Neural progenitor cell (in vitro differentiated cells): Measurements from ENCODE around the gene DTWD1. TPM values are rescaled to one million over a fixed set of nuclear protein-coding genes. Genes with fewer than 3 reads are reported as not detected.

Experiments
- DNase-seq: peaks from one replicate; pipeline ENCODE4 v3.0.0-alpha.2; 2016; ENCODE audit warnings: low spot score
- H2AFZ ChIP-seq: fragments of 200-600 bp; sonication (generic); replicated peaks from 2 replicates; pipeline ENCODE4 v1.6.1; 2016; ENCODE audit warnings: antibody characterized with exemption
- H3F3A ChIP-seq: fragments of 200-600 bp; sonication (generic); 2 replicates; pipeline ENCODE4 v1.6.1; 2016; ENCODE audit warnings: antibody characterized with exemption, low read depth
- H3K27ac ChIP-seq: fragments of 200-600 bp; sonication (generic); 2 replicates; pipeline ENCODE4 v1.5.1; 2016; ENCODE audit warnings: mild to moderate bottlenecking
- H3K27me3 ChIP-seq: fragments of 200-600 bp; sonication (generic); 2 replicates; pipeline ENCODE4 v1.6.1; 2016; ENCODE audit warnings: mild to moderate bottlenecking, moderate library complexity
- H3K36me3 ChIP-seq: fragments of 200-600 bp; sonication (generic); 2 replicates; pipeline ENCODE4 v1.5.1; 2016
- H3K4me1 ChIP-seq: fragments of 200-600 bp; sonication (generic); 2 replicates; pipeline ENCODE4 v1.6.1; 2016; ENCODE audit warnings: mixed run types
- H3K4me2 ChIP-seq: fragments of 200-600 bp; sonication (generic); 2 replicates; pipeline ENCODE4 v1.6.1; 2016
- H3K4me3 ChIP-seq: fragments of 200-600 bp; sonication (generic); 2 replicates; pipeline ENCODE4 v1.5.1; 2016
- H3K79me2 ChIP-seq: fragments of 200-600 bp; sonication (generic); 2 replicates; pipeline ENCODE4 v1.6.1; 2016; ENCODE audit warnings: low read depth
- H3K9ac ChIP-seq: fragments of 200-600 bp; sonication (generic); 2 replicates; pipeline ENCODE4 v1.6.1; 2016
- H3K9me3 ChIP-seq: fragments of 200-600 bp; sonication (generic); 2 replicates; pipeline ENCODE4 v1.5.1; 2016; ENCODE audit warnings: low read depth
- H4K20me1 ChIP-seq: fragments of 200-600 bp; sonication (generic); 2 replicates; pipeline ENCODE4 v1.6.1; 2016; ENCODE audit warnings: low read depth
- H3K27ac Mint-ChIP-seq: 3 replicates; pipeline ENCODE4 v1.8.0; 2021; ENCODE audit warnings: mixed read lengths
- H3K27me3 Mint-ChIP-seq: 2 replicates; pipeline ENCODE4 v1.8.0; 2022; ENCODE audit warnings: low read depth, mild to moderate bottlenecking, inconsistent platforms, moderate library complexity, mixed read lengths; ENCODE audit not compliant: insufficient read depth
- H3K36me3 Mint-ChIP-seq: 3 replicates; pipeline ENCODE4 v1.8.0; 2021; ENCODE audit warnings: mixed read lengths
- H3K4me1 Mint-ChIP-seq: 3 replicates; pipeline ENCODE4 v1.8.0; 2021; ENCODE audit warnings: mixed read lengths
- H3K4me3 Mint-ChIP-seq: 3 replicates; pipeline ENCODE4 v1.8.0; 2021; ENCODE audit warnings: mild to moderate bottlenecking, moderate library complexity, mixed read lengths
- H3K9me3 Mint-ChIP-seq: 3 replicates; pipeline ENCODE4 v1.8.0; 2020; ENCODE audit warnings: mixed read lengths
- EZH2 ChIP-seq: fragments of 200-600 bp; sonication (generic); IDR thresholded peaks from 2 replicates; pipeline ENCODE4 v1.6.1; 2017; ENCODE audit warnings: antibody characterized with exemption, mild to moderate bottlenecking, moderate library complexity
- EZH2phosphoT487 ChIP-seq: fragments of 200-600 bp; sonication (generic); IDR thresholded peaks from 2 replicates; pipeline ENCODE4 v1.6.1; 2017; ENCODE audit warnings: antibody characterized with exemption
- total RNA-seq: library from RNA; depleted of rRNA; stranded (reverse); fragments of >200 nt; gene quantifications from 2 replicates; pipeline ENCODE4 v1.2.3, GENCODE V29; 2015; ENCODE audit warnings: low replicate concordance
- TF ChIP-seq, protein P1 (sequence below): fragments of 200-600 bp; sonication (generic); IDR thresholded peaks from 2 replicates; pipeline ENCODE4 v1.5.1; 2017; ENCODE audit warnings: antibody characterized with exemption, mild to moderate bottlenecking

Gene DTWD1
- total RNA-seq, 1 donor from 2014 or later = 66.0 TPM

DNA sequence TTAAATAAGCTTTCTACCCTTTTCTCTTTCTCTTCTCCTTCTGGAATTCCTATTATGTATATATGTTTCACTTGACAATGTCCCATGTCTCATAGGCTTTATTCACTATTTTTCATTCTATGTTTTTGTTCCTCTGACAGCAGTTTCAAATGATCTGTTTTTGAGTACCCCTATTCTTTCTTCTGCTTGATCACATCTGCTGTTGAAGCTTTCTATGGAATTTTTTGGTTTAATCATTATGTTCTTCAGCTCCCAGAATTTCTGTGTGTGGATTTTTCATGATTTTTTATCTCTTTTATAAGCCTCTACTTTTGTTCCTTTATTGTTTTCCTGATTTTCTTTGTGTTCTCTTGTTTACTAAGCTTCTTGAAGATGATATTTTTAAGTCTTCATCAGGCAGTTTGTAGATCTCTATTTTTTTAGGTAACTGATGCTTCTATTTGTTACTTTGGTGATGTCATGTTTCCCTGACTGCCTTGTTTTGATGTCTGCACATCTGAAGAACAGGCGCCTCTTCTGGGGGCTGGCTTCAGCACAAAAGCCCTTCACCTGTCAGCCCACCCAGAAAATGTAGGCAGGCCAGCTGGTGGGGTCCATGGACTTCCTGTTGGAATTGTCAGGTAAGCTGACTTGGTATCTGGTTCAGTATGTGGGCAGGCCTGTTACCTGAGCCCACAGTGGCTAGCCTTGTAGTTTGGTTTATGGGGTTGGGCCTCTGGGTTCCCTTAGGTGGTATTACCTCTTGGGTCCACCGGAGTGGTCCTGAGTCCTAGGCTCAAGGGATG, 16.0 kb upstream of the DTWD1 start:
- Mint-ChIP-seq H3K9me3 (peaks cover 25% of the 10 kb centered on the region), H3K36me3 (peaks cover 10% of the 10 kb centered on the region), H3K4me3 (no peak overlapping the region), H3K4me1 (no peaks in the 10 kb centered on the region), H3K27ac (no peak overlapping the region), H3K27me3 (peaks cover 2% of the 10 kb centered on the region)
- no peak overlapping the region for H2AFZ ChIP-seq
- H3K4me2 ChIP-seq = no peak overlapping the region
- H3K4me3 ChIP-seq = no peak overlapping the region
- no peaks in the 10 kb centered on the region for H3F3A ChIP-seq
- H3K9me3 ChIP-seq = peaks cover 5% of the 10 kb centered on the region
- H3K4me1 ChIP-seq = no peaks in the 10 kb centered on the region
- H3K9ac ChIP-seq = no peak overlapping the region
- H4K20me1 ChIP-seq = no peaks in the 10 kb centered on the region
- H3K79me2 ChIP-seq = no peaks in the 10 kb centered on the region
- no peaks in the 10 kb centered on the region for H3K36me3 ChIP-seq
- no peak overlapping the region for H3K27ac ChIP-seq
- no peak for TF ChIP-seq EZH2phosphoT487
- TF ChIP-seq, protein P1, sequence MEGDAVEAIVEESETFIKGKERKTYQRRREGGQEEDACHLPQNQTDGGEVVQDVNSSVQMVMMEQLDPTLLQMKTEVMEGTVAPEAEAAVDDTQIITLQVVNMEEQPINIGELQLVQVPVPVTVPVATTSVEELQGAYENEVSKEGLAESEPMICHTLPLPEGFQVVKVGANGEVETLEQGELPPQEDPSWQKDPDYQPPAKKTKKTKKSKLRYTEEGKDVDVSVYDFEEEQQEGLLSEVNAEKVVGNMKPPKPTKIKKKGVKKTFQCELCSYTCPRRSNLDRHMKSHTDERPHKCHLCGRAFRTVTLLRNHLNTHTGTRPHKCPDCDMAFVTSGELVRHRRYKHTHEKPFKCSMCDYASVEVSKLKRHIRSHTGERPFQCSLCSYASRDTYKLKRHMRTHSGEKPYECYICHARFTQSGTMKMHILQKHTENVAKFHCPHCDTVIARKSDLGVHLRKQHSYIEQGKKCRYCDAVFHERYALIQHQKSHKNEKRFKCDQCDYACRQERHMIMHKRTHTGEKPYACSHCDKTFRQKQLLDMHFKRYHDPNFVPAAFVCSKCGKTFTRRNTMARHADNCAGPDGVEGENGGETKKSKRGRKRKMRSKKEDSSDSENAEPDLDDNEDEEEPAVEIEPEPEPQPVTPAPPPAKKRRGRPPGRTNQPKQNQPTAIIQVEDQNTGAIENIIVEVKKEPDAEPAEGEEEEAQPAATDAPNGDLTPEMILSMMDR = no peak
- no peak for TF ChIP-seq EZH2
- no peaks in the 10 kb centered on the region for H3K27me3 ChIP-seq
- no peak for DNase-seq

DNA sequence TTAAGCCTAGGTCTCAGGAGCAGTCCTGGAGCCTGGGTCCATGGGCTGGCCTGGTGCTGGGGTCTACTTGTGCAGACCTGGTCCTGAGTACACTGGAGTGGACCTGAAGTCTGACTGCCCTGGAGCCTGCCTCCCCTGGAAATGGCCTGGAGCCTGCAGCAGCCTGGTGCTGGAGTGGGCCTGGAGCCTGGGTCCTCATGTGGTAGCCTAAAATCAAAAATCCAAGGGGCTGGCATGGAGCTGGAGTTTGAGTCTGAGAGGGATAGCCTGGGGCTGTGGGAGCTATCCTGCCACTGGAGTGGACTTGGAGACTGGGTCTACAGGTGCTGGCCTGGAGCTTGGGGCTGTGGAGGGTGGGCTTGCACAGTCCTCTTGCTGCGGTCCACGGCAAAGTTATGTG, 15.3 kb upstream of the DTWD1 start:
- Histone ChIP-seq H3K36me3 (no peaks in the 10 kb centered on the region), H3K4me2 (no peak overlapping the region), H3K4me3 (no peak overlapping the region), H3K4me1 (no peaks in the 10 kb centered on the region), H3K27ac (no peak overlapping the region), H2AFZ (no peak overlapping the region), H3K79me2 (no peaks in the 10 kb centered on the region), H4K20me1 (no peaks in the 10 kb centered on the region), H3K9me3 (peaks cover 5% of the 10 kb centered on the region), H3F3A (no peaks in the 10 kb centered on the region), H3K9ac (no peak overlapping the region), H3K27me3 (no peaks in the 10 kb centered on the region)
- TF ChIP-seq, protein P1 = no peak
- TF ChIP-seq EZH2 = no peak
- Mint-ChIP-seq H3K27me3 (peaks cover 2% of the 10 kb centered on the region), H3K9me3 (peaks cover 23% of the 10 kb centered on the region), H3K4me3 (no peak overlapping the region), H3K27ac (no peak overlapping the region), H3K36me3 (peaks cover 10% of the 10 kb centered on the region), H3K4me1 (no peaks in the 10 kb centered on the region)
- no peak for DNase-seq

DNA sequence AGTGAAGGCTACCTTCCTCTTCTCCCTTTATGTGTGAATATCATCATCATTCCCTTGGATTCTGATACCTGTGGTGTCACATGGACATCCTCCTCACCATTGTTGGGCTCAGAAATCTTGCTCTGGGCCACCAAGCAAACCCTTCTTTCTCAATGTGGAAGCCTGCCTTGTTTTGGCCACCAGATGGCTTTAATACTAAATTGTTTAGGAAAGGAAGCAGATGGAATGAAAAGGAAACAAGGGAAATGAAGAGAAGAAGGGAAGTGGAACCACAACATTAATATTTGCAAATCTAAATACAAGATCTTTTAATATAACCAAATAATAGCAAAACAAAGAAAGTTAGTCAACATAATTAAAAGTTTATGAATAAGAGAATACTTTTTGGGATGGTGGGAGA, 14.3 kb upstream of the DTWD1 start:
- H3K9ac ChIP-seq = no peak overlapping the region
- TF ChIP-seq EZH2phosphoT487 (no peak), EZH2 (no peak)
- TF ChIP-seq, protein P1 = peak; percentile 14
- H3K27ac Mint-ChIP-seq = no peak overlapping the region
- H4K20me1 ChIP-seq = no peaks in the 10 kb centered on the region
- H3K9me3 Mint-ChIP-seq = peaks cover 20% of the 10 kb centered on the region
- DNase-seq = no peak
- H3K36me3 ChIP-seq = no peaks in the 10 kb centered on the region
- H3K27me3 Mint-ChIP-seq = peaks cover 2% of the 10 kb centered on the region
- H3K4me3 ChIP-seq = no peak overlapping the region
- H3K4me2 ChIP-seq = no peak overlapping the region
- no peaks in the 10 kb centered on the region for H3F3A ChIP-seq
- H3K4me1 ChIP-seq = no peaks in the 10 kb centered on the region
- peaks cover 9% of the 10 kb centered on the region for H3K36me3 Mint-ChIP-seq
- no peaks in the 10 kb centered on the region for H3K79me2 ChIP-seq
- no peaks in the 10 kb centered on the region for H3K4me1 Mint-ChIP-seq
- no peak overlapping the region for H3K27ac ChIP-seq
- H2AFZ ChIP-seq = no peak overlapping the region
- no peak overlapping the region for H3K4me3 Mint-ChIP-seq
- no peaks in the 10 kb centered on the region for H3K27me3 ChIP-seq
- H3K9me3 ChIP-seq = no peaks in the 10 kb centered on the region
